ENCODE data around the gene TRIM51G. TPM values are rescaled to one million over a fixed set of nuclear protein-coding genes. Genes with fewer than 3 reads are reported as not detected.
"Not testable (repeated sequence)": the region's sequence is repeated elsewhere in the genome, so short reads cannot be mapped to it uniquely, and the experiment has no call there.

Gene TRIM51G, protein sequence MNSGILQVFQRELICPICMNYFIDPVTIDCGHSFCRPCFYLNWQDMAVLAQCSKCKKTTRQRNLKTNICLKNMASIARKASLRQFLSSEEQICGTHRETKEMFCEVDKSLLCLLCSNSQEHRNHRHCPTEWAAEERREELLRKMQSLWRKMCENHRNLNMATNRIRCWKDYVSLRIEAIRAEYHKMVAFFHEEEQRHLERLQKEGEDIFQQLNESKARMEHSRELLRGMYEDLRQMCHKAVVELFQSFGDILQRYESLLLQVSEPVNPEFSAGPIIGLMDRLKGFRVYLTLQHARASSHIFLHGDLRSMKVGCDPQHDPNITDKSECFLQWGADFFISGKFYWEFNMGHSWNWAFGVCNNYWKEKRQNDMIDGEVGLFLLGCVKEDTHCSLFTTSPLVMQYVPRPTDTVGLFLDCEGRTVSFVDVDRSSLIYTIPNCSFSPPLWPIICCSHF
- total RNA-seq: not detected
- not detected for polyA plus RNA-seq

DNA sequence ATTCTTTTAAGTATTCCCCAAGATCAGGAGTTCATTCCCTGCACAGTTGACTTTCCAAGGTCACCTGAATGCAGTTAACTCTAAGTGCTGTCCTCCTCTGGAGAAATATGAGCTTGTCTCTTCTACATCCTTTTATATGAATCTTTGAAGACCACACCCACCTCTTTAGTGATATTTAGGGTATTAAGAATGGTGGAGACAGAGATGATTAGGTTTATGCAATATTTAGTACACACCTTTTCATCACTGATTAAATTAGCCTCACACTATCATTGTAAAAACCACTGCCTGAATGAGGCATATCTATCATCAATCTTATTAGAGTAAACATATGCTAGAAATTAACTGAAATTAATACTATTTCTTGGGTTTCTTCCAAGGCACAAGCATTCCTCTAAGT is at the start of gene TRIM51G:
Gene TRIM51G, minus strand, starts transcription at position 101 of the 400 bp plus-strand sequence. CDS start 2,190 bp downstream, outside the sequence.
- intact Hi-C loops (cut with DNase I); H3K36me3 ChIP-seq; H3K4me3 ChIP-seq; H3K9me3 ChIP-seq; H3K27ac ChIP-seq; DNase-seq; H3K4me1 ChIP-seq; H3K27me3 ChIP-seq: not testable (repeated sequence)

DNA sequence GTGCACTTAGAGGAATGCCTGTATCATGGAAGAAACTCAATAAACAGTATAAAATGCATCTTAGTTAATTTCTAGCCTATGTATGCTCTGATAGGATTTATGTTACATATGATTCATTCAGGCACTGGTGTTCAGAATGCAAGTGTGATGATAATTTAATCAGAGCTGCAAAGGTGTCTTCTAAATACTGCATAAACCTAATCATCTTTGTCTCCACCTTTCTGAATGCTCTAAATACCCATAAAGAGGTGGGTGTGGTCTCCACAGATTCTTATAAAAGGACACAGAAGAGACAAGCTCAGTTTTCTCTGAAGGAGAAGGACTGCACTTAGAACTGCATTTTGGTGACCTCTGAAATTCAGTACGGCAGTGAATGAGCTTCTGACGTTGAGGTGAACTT is 44.8 kb upstream of the TRIM51G start, which contains the start of gene TRIM49B:
Gene TRIM49B, plus strand, starts transcription at position 301 of the 400 bp plus-strand sequence. CDS start 2,777 bp downstream, outside the sequence.
- H3K27ac ChIP-seq; H3K36me3 ChIP-seq; H3K4me3 ChIP-seq; DNase-seq; H3K27me3 ChIP-seq; H3K4me1 ChIP-seq; H3K9me3 ChIP-seq; intact Hi-C loops (cut with DNase I): not testable (repeated sequence)
- 24 to 40% methylated on average over 2 of the region's 2 CpGs for WGBS, 2 donors

DNA sequence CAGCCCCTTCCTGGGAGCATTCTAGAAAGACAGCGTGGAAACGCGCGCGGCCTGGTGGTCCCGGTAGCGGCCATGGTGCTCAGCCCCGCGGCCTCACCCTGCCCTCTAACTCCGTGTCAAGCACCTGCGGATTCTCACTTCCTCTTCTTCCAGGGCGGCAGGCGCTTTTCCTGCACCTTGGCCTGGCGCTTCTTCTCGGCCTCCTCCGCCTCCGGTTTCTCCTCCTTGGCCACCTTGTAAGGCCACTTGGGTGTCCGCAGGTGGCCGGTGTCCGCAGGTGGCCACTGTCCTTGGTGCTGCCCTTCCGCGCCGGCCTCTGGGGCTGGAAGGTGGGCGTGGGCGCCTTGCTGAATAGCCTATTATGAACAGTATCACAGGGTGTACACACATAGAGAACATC is 15.1 kb downstream of the TRIM51G start:
- intact Hi-C loops (cut with DNase I): not testable (repeated sequence)

DNA sequence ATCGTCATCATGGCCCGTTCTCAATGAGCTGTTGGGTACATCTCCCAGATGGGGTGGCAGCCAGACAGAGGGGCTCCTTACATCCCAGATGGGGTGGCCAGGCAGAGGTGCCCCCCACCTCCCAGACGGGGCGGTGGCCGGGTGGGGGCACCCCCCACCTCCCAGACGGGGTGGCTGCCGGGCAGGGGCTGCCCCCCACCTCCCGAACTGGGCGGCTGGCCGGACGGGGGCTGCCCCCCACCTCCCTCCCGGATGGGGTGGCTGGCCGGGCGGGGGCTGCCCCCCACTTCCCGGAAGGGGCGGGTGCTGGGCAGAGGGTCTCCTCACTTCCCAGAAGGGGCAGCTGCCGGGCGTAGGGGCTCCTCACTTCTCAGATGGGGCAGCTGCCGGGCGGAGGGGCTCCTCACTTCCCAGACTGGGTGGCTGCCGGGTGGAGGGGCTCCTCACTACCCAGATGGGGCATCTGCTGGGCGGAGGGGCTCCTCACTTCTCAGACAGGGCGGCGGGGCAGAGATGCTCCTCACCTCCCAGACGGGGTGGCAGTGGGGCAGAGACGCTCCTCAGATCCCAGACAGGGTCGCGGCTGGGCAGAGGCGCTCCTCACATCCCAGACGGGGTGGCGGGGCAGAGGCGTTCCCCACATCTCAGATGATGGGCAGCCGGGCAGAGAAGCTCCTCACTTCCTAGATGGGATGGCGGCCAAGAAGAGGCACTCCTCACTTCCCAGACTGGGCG is 28.2 kb downstream of the TRIM51G start:
- WGBS, 2 donors: 87 to 90% methylated on average over 35 of the region's 35 CpGs
- H3K36me3 ChIP-seq; H3K9me3 ChIP-seq; DNase-seq; H3K4me3 ChIP-seq; H3K27me3 ChIP-seq; H3K4me1 ChIP-seq; H3K27ac ChIP-seq; intact Hi-C loops (cut with DNase I): not testable (repeated sequence)

More for the DNA sequence above, 15.1 kb downstream of the TRIM51G start:
- not testable (repeated sequence) for H3K27ac ChIP-seq, H3K27me3 ChIP-seq, H3K4me1 ChIP-seq, H3K4me3 ChIP-seq, H3K9me3 ChIP-seq, H3K36me3 ChIP-seq, DNase-seq
- 93 to 96% methylated on average over 25 of the region's 25 CpGs for WGBS, 2 donors

DNA sequence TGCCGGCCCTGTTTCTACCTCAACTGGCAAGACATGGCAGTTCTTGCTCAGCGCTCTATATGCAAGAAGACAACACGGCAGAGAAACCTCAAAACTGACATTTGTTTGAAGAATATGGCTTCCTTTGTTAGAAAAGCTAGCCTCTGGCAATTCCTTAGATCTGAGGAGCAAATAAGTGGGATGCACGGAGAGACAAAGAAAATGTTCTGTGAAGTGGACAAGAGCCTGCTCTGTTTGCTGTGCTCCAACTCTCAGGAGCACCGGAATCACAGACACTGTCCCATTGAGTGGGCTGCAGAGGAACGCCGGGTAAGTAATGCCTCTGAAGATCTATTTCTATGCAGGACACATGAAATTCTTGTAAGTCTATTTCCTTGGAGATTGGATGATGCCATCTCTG is 37.9 kb downstream of the TRIM51G start:
- H3K36me3 ChIP-seq; H3K4me1 ChIP-seq; DNase-seq; intact Hi-C loops (cut with DNase I); H3K27me3 ChIP-seq; H3K27ac ChIP-seq; H3K9me3 ChIP-seq; H3K4me3 ChIP-seq: not testable (repeated sequence)
- WGBS, 2 donors: 87 to 91% methylated on average over 7 of the region's 7 CpGs

Other genes starting within 250 kb of the TRIM51G start
- not detected for gene TRIM49B, start 44.9 kb upstream of the TRIM51G start, total RNA-seq
- not detected for gene TRIM49B, start 44.9 kb upstream of the TRIM51G start, polyA plus RNA-seq
- gene TRIM64C, start 75.2 kb upstream of the TRIM51G start, total RNA-seq: not detected
- gene TRIM64C, start 75.2 kb upstream of the TRIM51G start, polyA plus RNA-seq: not detected
- 1 to 10 TPM in 2 of 4 donors, under 1 TPM in 2; 0.41 to 4.6 (median 0.88) TPM for gene FOLH1, start 224.7 kb upstream of the TRIM51G start, total RNA-seq
- under 1 TPM; 0.23 to 0.60 (median 0.47) TPM for gene FOLH1, start 224.7 kb upstream of the TRIM51G start, polyA plus RNA-seq

Data from sigmoid colon (tissue), 7 donors.